GM12864 (cell line): ENCODE measurements around the gene USO1.

ENCODE experiments used
- DNase-seq: peaks from one replicate; pipeline ENCODE4 v3.0.0-alpha.2; 2011; ENCODE audit warnings: low read depth
- H3K4me3 ChIP-seq: 2 replicates; pipeline ENCODE4 v1.5.1; 2011; ENCODE audit warnings: mild to moderate bottlenecking, low read depth, low read length, control low read depth
- TF ChIP-seq, protein P1 (sequence below): IDR thresholded peaks from 2 replicates; pipeline ENCODE4 v1.5.1; 2011; ENCODE audit warnings: low read depth, mild to moderate bottlenecking, moderate library complexity, low read length, control low read depth, inconsistent platforms; ENCODE audit errors: missing control alignments

The USO1 gene, protein sequence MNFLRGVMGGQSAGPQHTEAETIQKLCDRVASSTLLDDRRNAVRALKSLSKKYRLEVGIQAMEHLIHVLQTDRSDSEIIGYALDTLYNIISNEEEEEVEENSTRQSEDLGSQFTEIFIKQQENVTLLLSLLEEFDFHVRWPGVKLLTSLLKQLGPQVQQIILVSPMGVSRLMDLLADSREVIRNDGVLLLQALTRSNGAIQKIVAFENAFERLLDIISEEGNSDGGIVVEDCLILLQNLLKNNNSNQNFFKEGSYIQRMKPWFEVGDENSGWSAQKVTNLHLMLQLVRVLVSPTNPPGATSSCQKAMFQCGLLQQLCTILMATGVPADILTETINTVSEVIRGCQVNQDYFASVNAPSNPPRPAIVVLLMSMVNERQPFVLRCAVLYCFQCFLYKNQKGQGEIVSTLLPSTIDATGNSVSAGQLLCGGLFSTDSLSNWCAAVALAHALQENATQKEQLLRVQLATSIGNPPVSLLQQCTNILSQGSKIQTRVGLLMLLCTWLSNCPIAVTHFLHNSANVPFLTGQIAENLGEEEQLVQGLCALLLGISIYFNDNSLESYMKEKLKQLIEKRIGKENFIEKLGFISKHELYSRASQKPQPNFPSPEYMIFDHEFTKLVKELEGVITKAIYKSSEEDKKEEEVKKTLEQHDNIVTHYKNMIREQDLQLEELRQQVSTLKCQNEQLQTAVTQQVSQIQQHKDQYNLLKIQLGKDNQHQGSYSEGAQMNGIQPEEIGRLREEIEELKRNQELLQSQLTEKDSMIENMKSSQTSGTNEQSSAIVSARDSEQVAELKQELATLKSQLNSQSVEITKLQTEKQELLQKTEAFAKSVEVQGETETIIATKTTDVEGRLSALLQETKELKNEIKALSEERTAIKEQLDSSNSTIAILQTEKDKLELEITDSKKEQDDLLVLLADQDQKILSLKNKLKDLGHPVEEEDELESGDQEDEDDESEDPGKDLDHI

GRCh38 chr4:75724066-75724866 lies at the start of gene USO1:
USO1 (plus strand) TSS chr4:75724577; CDS start chr4:75724820, 243 bp downstream.
- peak; percentile 96 for DNase-seq
- TF ChIP-seq, protein P1, sequence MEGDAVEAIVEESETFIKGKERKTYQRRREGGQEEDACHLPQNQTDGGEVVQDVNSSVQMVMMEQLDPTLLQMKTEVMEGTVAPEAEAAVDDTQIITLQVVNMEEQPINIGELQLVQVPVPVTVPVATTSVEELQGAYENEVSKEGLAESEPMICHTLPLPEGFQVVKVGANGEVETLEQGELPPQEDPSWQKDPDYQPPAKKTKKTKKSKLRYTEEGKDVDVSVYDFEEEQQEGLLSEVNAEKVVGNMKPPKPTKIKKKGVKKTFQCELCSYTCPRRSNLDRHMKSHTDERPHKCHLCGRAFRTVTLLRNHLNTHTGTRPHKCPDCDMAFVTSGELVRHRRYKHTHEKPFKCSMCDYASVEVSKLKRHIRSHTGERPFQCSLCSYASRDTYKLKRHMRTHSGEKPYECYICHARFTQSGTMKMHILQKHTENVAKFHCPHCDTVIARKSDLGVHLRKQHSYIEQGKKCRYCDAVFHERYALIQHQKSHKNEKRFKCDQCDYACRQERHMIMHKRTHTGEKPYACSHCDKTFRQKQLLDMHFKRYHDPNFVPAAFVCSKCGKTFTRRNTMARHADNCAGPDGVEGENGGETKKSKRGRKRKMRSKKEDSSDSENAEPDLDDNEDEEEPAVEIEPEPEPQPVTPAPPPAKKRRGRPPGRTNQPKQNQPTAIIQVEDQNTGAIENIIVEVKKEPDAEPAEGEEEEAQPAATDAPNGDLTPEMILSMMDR = peak; percentile 79
- peak within 1 kb of the TSS; percentile 91 for H3K4me3 ChIP-seq

DNA sequence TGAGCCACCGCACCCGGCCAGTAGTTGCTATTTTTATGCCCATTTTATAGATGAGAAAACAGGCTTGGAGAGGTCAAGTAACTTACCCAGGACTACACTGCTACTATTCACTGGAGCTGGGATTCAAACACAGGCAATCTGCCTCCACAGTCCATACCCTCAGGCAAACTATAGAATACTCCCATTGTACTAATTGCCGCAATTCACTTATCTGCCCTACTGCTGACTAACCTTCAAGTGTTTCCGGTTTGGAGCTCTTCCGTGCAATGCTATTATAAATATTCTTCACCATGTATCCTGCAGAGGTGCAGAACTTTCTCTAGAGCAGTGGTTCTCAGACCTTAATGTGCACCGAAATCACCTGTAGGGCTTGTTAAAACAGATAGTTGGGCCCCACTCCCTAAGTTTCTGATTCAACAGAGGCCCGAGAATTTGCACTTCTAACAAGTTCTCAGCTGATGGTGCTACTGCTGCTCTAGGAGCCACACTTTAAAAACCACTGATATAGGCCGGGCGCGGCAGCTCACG lies 49.3 kb upstream of the USO1 start:
- H3K4me3 ChIP-seq = no peak overlapping the region
- DNase-seq = no peak
- TF ChIP-seq, protein P1 = no peak

DNA sequence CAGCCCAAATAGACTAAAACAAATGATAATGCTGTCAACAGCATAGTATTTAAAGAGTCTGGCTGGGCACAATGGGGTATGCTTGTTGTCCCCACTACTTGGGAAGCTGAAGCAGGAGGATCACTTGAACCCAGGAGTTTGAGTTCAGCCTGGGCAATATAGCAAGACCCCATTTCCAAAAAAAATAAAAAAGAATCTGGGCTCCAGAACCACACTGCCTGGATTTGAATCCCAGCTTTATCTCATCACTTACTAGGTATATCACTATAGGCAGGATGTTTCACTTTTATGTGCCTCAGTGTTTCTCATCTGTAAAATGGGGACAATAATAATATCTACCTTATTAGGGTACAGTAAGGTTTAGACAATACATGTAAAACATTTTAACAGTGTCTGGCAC lies 45.9 kb upstream of the USO1 start:
- no peak overlapping the region for H3K4me3 ChIP-seq
- no peak for DNase-seq
- TF ChIP-seq, protein P1 = no peak

DNA sequence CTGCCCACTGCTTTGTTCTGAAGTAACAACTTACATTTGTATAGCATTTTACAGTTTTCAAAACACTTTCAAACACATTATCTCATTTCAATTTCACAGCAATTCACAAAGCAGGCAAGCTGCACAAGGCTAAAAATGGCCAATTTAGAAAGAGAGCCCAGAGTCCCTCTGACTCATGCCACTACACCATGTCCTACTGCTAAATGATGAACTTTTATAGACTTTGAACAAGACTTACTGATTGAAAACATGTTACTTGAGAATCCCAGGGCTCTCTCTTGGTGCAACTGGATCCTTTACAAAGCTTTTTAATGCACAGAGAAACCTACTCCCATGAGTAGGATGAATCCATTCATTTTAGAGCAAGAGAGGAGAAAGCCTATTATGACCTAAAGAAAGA lies 45.4 kb upstream of the USO1 start:
- no peak for DNase-seq
- H3K4me3 ChIP-seq = no peak overlapping the region
- TF ChIP-seq, protein P1 = no peak

GRCh38 chr4:75679876-75680575 lies 44.4 kb upstream of the USO1 start:
- no peak overlapping the region for H3K4me3 ChIP-seq
- TF ChIP-seq, protein P1 = no peak
- no peak for DNase-seq
